ENCODE results near the gene TDRD7.

DNA sequence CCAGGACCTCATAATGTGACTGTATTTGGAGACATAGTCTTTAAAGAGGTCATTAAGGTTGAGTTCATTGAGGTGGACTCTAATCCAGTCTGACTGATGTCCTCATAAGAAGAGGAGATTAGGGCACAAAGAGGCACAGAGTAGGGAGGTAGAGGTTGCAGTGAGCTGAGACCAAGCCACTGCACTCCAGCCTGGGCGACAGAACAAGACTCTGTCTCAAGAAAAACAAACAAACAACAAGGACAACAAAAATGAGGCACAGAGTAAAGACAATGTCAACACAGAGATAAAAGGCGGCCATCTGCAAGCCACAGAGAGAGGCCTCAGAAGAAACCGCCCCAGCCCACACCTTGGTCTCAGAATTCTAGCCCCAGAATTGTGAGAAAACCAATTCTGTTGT, 17.0 kb upstream of the TDRD7 start:
- TF ChIP-seq CTCF (IDR thresholded peaks at IDR 0.05) (no peak), EZH2 (IDR thresholded peaks at IDR 0.05; ENCODE audit: borderline replicate concordance, insufficient read depth, low read depth, low read length, poor library complexity, severe bottlenecking) (no peak)

All from B cell (primary cell).